ENCODE data around the gene ANAPC10. TPM values are rescaled to one million over a fixed set of nuclear protein-coding genes. Genes with fewer than 3 reads are reported as not detected.

The ANAPC10 gene
- total RNA-seq, 1 experiment from 2014 or later, result 22.9 TPM

- no peaks in the 10 kb centered on the region for H3K36me3 ChIP-seq (replicated peaks; ENCODE audit: control insufficient read depth, insufficient read depth, low read length)
- no peaks in the 10 kb centered on the region for H3K27me3 ChIP-seq (ENCODE audit: control insufficient read depth, insufficient read depth, low read length)
- no peak overlapping the region for H3K4me3 ChIP-seq (ENCODE audit: insufficient read depth, low read depth, low read length)
- DNase-seq, result no peak
Observed at GRCh38 chr4:145055533-145056257, 42.3 kb downstream of the ANAPC10 start.

- no peak for DNase-seq
- H3K4me3 ChIP-seq (ENCODE audit: insufficient read depth, low read depth, low read length), result no peak overlapping the region
- no peaks in the 10 kb centered on the region for H3K27me3 ChIP-seq (ENCODE audit: control insufficient read depth, insufficient read depth, low read length)
- no peaks in the 10 kb centered on the region for H3K36me3 ChIP-seq (replicated peaks; ENCODE audit: control insufficient read depth, insufficient read depth, low read length)
Observed at GRCh38 chr4:145049241-145049640, 48.8 kb downstream of the ANAPC10 start.

- no peak overlapping the region for H3K4me3 ChIP-seq (ENCODE audit: insufficient read depth, low read depth, low read length)
- no peaks in the 10 kb centered on the region for H3K27me3 ChIP-seq (ENCODE audit: control insufficient read depth, insufficient read depth, low read length)
- DNase-seq, result no peak
- H3K36me3 ChIP-seq (replicated peaks; ENCODE audit: control insufficient read depth, insufficient read depth, low read length), result no peaks in the 10 kb centered on the region
Observed at GRCh38 chr4:145048817-145049216, 49.2 kb downstream of the ANAPC10 start.

GRCh38 chr4:145047151-145047550 is 50.8 kb downstream of the ANAPC10 start:
- Histone ChIP-seq H3K27me3 (ENCODE audit: control insufficient read depth, insufficient read depth, low read length) (no peaks in the 10 kb centered on the region), H3K36me3 (replicated peaks; ENCODE audit: control insufficient read depth, insufficient read depth, low read length) (no peaks in the 10 kb centered on the region), H3K4me3 (ENCODE audit: insufficient read depth, low read depth, low read length) (no peak overlapping the region)
- no peak for DNase-seq

- no peaks in the 10 kb centered on the region for H3K36me3 ChIP-seq (replicated peaks; ENCODE audit: control insufficient read depth, insufficient read depth, low read length)
- no peaks in the 10 kb centered on the region for H3K27me3 ChIP-seq (ENCODE audit: control insufficient read depth, insufficient read depth, low read length)
- H3K4me3 ChIP-seq (ENCODE audit: insufficient read depth, low read depth, low read length), result no peak overlapping the region
- no peak for DNase-seq
Observed at GRCh38 chr4:145045180-145045579, 52.8 kb downstream of the ANAPC10 start.

- H3K27me3 ChIP-seq (ENCODE audit: control insufficient read depth, insufficient read depth, low read length), result no peaks in the 10 kb centered on the region
- no peaks in the 10 kb centered on the region for H3K36me3 ChIP-seq (replicated peaks; ENCODE audit: control insufficient read depth, insufficient read depth, low read length)
- H3K4me3 ChIP-seq (ENCODE audit: insufficient read depth, low read depth, low read length), result no peak overlapping the region
- DNase-seq, result no peak
Observed at GRCh38 chr4:145044341-145044740, 53.7 kb downstream of the ANAPC10 start.

GRCh38 chr4:145043306-145043705 is 54.7 kb downstream of the ANAPC10 start:
- Histone ChIP-seq H3K4me3 (ENCODE audit: insufficient read depth, low read depth, low read length) (no peak overlapping the region), H3K27me3 (ENCODE audit: control insufficient read depth, insufficient read depth, low read length) (no peaks in the 10 kb centered on the region), H3K36me3 (replicated peaks; ENCODE audit: control insufficient read depth, insufficient read depth, low read length) (no peaks in the 10 kb centered on the region)
- no peak for DNase-seq

GRCh38 chr4:145042601-145043285 is 55.3 kb downstream of the ANAPC10 start:
- Histone ChIP-seq H3K27me3 (ENCODE audit: control insufficient read depth, insufficient read depth, low read length) (no peaks in the 10 kb centered on the region), H3K36me3 (replicated peaks; ENCODE audit: control insufficient read depth, insufficient read depth, low read length) (no peaks in the 10 kb centered on the region), H3K4me3 (ENCODE audit: insufficient read depth, low read depth, low read length) (no peak overlapping the region)
- DNase-seq, result no peak

- H3K4me3 ChIP-seq (ENCODE audit: insufficient read depth, low read depth, low read length), result no peak overlapping the region
- DNase-seq, result no peak
- H3K27me3 ChIP-seq (ENCODE audit: control insufficient read depth, insufficient read depth, low read length), result no peaks in the 10 kb centered on the region
- H3K36me3 ChIP-seq (replicated peaks; ENCODE audit: control insufficient read depth, insufficient read depth, low read length), result no peaks in the 10 kb centered on the region
Observed at GRCh38 chr4:145041378-145041777, 56.6 kb downstream of the ANAPC10 start.

- Histone ChIP-seq H3K36me3 (replicated peaks; ENCODE audit: control insufficient read depth, insufficient read depth, low read length) (peaks cover 5% of the 10 kb centered on the region), H3K4me3 (ENCODE audit: insufficient read depth, low read depth, low read length) (no peak overlapping the region), H3K27me3 (ENCODE audit: control insufficient read depth, insufficient read depth, low read length) (no peaks in the 10 kb centered on the region)
- DNase-seq, result no peak
Observed at GRCh38 chr4:145035494-145036136, 62.4 kb downstream of the ANAPC10 start.

GRCh38 chr4:145034727-145035211 is 63.2 kb downstream of the ANAPC10 start:
- DNase-seq, result no peak
- no peaks in the 10 kb centered on the region for H3K27me3 ChIP-seq (ENCODE audit: control insufficient read depth, insufficient read depth, low read length)
- peaks cover 5% of the 10 kb centered on the region for H3K36me3 ChIP-seq (replicated peaks; ENCODE audit: control insufficient read depth, insufficient read depth, low read length)
- no peak overlapping the region for H3K4me3 ChIP-seq (ENCODE audit: insufficient read depth, low read depth, low read length)

- H3K36me3 ChIP-seq (replicated peaks; ENCODE audit: control insufficient read depth, insufficient read depth, low read length), result no peaks in the 10 kb centered on the region
- H3K27me3 ChIP-seq (ENCODE audit: control insufficient read depth, insufficient read depth, low read length), result no peaks in the 10 kb centered on the region
- DNase-seq, result no peak
- H3K4me3 ChIP-seq (ENCODE audit: insufficient read depth, low read depth, low read length), result no peak overlapping the region
Observed at GRCh38 chr4:145019346-145019745, 78.7 kb downstream of the ANAPC10 start.

GRCh38 chr4:145014365-145014764 is 83.6 kb downstream of the ANAPC10 start:
- no peak overlapping the region for H3K4me3 ChIP-seq (ENCODE audit: insufficient read depth, low read depth, low read length)
- no peaks in the 10 kb centered on the region for H3K27me3 ChIP-seq (ENCODE audit: control insufficient read depth, insufficient read depth, low read length)
- H3K36me3 ChIP-seq (replicated peaks; ENCODE audit: control insufficient read depth, insufficient read depth, low read length), result no peaks in the 10 kb centered on the region
- DNase-seq, result no peak

GRCh38 chr4:145012841-145013240 is 85.2 kb downstream of the ANAPC10 start:
- no peak overlapping the region for H3K4me3 ChIP-seq (ENCODE audit: insufficient read depth, low read depth, low read length)

GRCh38 chr4:145011636-145012035 is 86.4 kb downstream of the ANAPC10 start:
- Histone ChIP-seq H3K36me3 (replicated peaks; ENCODE audit: control insufficient read depth, insufficient read depth, low read length) (no peaks in the 10 kb centered on the region), H3K27me3 (ENCODE audit: control insufficient read depth, insufficient read depth, low read length) (no peaks in the 10 kb centered on the region), H3K4me3 (ENCODE audit: insufficient read depth, low read depth, low read length) (no peak overlapping the region)
- DNase-seq, result no peak

More at GRCh38 chr4:145012841-145013240, 85.2 kb downstream of the ANAPC10 start:
- DNase-seq, result no peak
- H3K27me3 ChIP-seq (ENCODE audit: control insufficient read depth, insufficient read depth, low read length), result no peaks in the 10 kb centered on the region
- no peaks in the 10 kb centered on the region for H3K36me3 ChIP-seq (replicated peaks; ENCODE audit: control insufficient read depth, insufficient read depth, low read length)
